ENCODE measurements around the gene NEK4. TPM values are rescaled to one million over a fixed set of nuclear protein-coding genes. Genes with fewer than 3 reads are reported as not detected.

Gene NEK4
- total and polyA plus RNA-seq, 2 of the 13 experiments (the other 11 are each of a cell fraction or from before 2014, with no cell fraction given): 16.5 to 38.0 TPM

- TF ChIP-seq, protein P1, sequence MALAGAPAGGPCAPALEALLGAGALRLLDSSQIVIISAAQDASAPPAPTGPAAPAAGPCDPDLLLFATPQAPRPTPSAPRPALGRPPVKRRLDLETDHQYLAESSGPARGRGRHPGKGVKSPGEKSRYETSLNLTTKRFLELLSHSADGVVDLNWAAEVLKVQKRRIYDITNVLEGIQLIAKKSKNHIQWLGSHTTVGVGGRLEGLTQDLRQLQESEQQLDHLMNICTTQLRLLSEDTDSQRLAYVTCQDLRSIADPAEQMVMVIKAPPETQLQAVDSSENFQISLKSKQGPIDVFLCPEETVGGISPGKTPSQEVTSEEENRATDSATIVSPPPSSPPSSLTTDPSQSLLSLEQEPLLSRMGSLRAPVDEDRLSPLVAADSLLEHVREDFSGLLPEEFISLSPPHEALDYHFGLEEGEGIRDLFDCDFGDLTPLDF (CRISPR knock-in tag; IDR thresholded peaks at IDR 0.05): peak; percentile 65
- TF ChIP-seq ZBTB8A (CRISPR knock-in tag; IDR thresholded peaks at IDR 0.05; ENCODE audit: borderline replicate concordance, low read depth): no peak
- TF ChIP-seq JUND (CRISPR knock-in tag; IDR thresholded peaks at IDR 0.05): peak; percentile 66
- peak; percentile 71; the same call in 1 of the 2 replicates for TF ChIP-seq ZNF142 (CRISPR knock-in tag; IDR thresholded peaks at IDR 0.05)
- TF ChIP-seq TGIF2 (CRISPR knock-in tag; IDR thresholded peaks at IDR 0.05): peak; percentile 94
- 0 out of 2 replicates have a peak, but pooled peaks have one; percentile 1 for TF ChIP-seq ZKSCAN1 (IDR thresholded peaks at IDR 0.05; ENCODE audit: low read length)
- TF ChIP-seq SMC3 (IDR thresholded peaks at IDR 0.05; ENCODE audit: low read length): no peak
- TF ChIP-seq ZNF350 (CRISPR knock-in tag; IDR thresholded peaks at IDR 0.05; ENCODE audit: borderline replicate concordance, low read depth): peak; percentile 73
- 0 out of 2 replicates have a peak, but pooled peaks have one; percentile 30 for TF ChIP-seq ETV6 (CRISPR knock-in tag; conservative IDR thresholded peaks at IDR 0.05)
- peak; percentile 97 for TF ChIP-seq SPEN (CRISPR knock-in tag; IDR thresholded peaks at IDR 0.05; ENCODE audit: low read depth)
- peak; percentile 45; the same call in 1 of the 2 replicates for TF ChIP-seq RFX5 (IDR thresholded peaks at IDR 0.05; ENCODE audit: low read depth, low read length)
- peak; percentile 60 for TF ChIP-seq HNRNPK (IDR thresholded peaks at IDR 0.05; ENCODE audit: low read depth, low read length, poor library complexity, severe bottlenecking)
- TF ChIP-seq ZNF510 (CRISPR knock-in tag; IDR thresholded peaks at IDR 0.05; ENCODE audit: low read depth): peak; percentile 63; the same call in 1 of the 2 replicates
- TF ChIP-seq EP300 (IDR thresholded peaks at IDR 0.05; ENCODE audit: low read depth in 2 of 2, low read length in 2 of 2): 0 out of 4 replicates have a peak, but pooled peaks of 1 of the 2 experiments have one; percentile 4
- peak; percentile 48 for TF ChIP-seq EP300 (CRISPR knock-in tag; IDR thresholded peaks at IDR 0.05; ENCODE audit: borderline replicate concordance)
- peak; percentile 89 for TF ChIP-seq ERF (CRISPR knock-in tag; IDR thresholded peaks at IDR 0.05)
- TF ChIP-seq MTA1 (CRISPR knock-in tag; IDR thresholded peaks at IDR 0.05; ENCODE audit: borderline replicate concordance): peak; percentile 74; the same call in 1 of the 2 replicates
- TF ChIP-seq ZBTB7A (CRISPR knock-in tag; IDR thresholded peaks at IDR 0.05): peak; percentile 65; the same call in 1 of the 2 replicates
- TF ChIP-seq ZNF713 (CRISPR knock-in tag; IDR thresholded peaks at IDR 0.05): no peak
- TF ChIP-seq ZNF576 (CRISPR knock-in tag; IDR thresholded peaks at IDR 0.05): peak; percentile 85
- TF ChIP-seq PHF21A (CRISPR knock-in tag; IDR thresholded peaks at IDR 0.05): 0 out of 2 replicates have a peak, but pooled peaks have one; percentile 25
- TF ChIP-seq PHF20 (CRISPR knock-in tag; IDR thresholded peaks at IDR 0.05): peak; percentile 88
These were observed 84.7 kb downstream of the NEK4 start, which contains the start of the genes GNL3 and PBRM1 (continued) for GRCh38 chr3:52685709-52686691.

All from HepG2 (cell line).